ENCODE measurements around the gene KLHDC8A. TPM values are rescaled to one million over a fixed set of nuclear protein-coding genes. Genes with fewer than 3 reads are reported as not detected.

The KLHDC8A gene
- total and polyA plus RNA-seq, 2 of the 13 experiments (the other 11 are each of a cell fraction or from before 2014, with no cell fraction given): not detected

- ChIA-PET POLR2A (no interaction called here), CTCF (ENCODE audit: low intra/inter-chr PET ratio, low total read pairs) (no interaction called here)
- H3K27ac ChIP-seq (ENCODE audit: extremely low read length, insufficient read depth, low read length): no peak overlapping the region
- no peak overlapping the region for H3K4me3 ChIP-seq (replicated peaks in 1 of 3; ENCODE audit: insufficient read depth in 1 of 3, low read depth in 2 of 3, low read length in 3 of 3)
- intact Hi-C loops (cut with micrococcal nuclease; ENCODE audit: unreplicated experiment): no loop called here
- H2AFZ ChIP-seq (ENCODE audit: low read length): no peak overlapping the region
- TF ChIP-seq MLXIP (CRISPR knock-in tag; IDR thresholded peaks at IDR 0.05; ENCODE audit: borderline replicate concordance): no peak
- no peak for TF ChIP-seq CERS6 (CRISPR knock-in tag; IDR thresholded peaks at IDR 0.05)
- no peak for TF ChIP-seq CENPT (CRISPR knock-in tag; IDR thresholded peaks at IDR 0.05; ENCODE audit: low read depth)
- TF ChIP-seq SRSF1 (optimal IDR thresholded peaks at IDR 0.05; ENCODE audit: low read depth, low read length): no peak
- no peak for TF ChIP-seq ZNF772 (CRISPR knock-in tag; IDR thresholded peaks at IDR 0.05)
- TF ChIP-seq HHEX (CRISPR knock-in tag; IDR thresholded peaks at IDR 0.05): no peak
- no peak for TF ChIP-seq DDIT3 (CRISPR knock-in tag; IDR thresholded peaks at IDR 0.05)
- no peaks in the 10 kb centered on the region for H3K79me2 ChIP-seq (ENCODE audit: insufficient read depth, low read length)
- no peaks in the 10 kb centered on the region for H3K9me3 ChIP-seq (ENCODE audit: low read length)
- no peak overlapping the region for H3K4me2 ChIP-seq (ENCODE audit: low read depth, low read length)
- H3K4me1 ChIP-seq (ENCODE audit: insufficient read depth, low read length): 0 out of 2 replicates have a peak, but pooled peaks cover 8% of the 10 kb centered on the region
- no peak for ATAC-seq
- H4K20me1 ChIP-seq (ENCODE audit: insufficient read depth, low read length): no peaks in the 10 kb centered on the region
- H3K36me3 ChIP-seq (replicated peaks in 1 of 2; ENCODE audit: control insufficient read depth in 1 of 2, insufficient read depth in 2 of 2, low read length in 2 of 2): no peaks in the 10 kb centered on the region
- in situ Hi-C loops (cut with HindIII; ENCODE audit: extremely low pct_ligation_motif_present, low pct_unique_long_range_greater_than_20kb): no loop called here
- no peak overlapping the region for H3K9ac ChIP-seq (ENCODE audit: insufficient read depth, low read depth, low read length)
- no peak for DNase-seq (ENCODE audit: low spot score)
- no TSS peak for BruUV-seq (replicated peaks)
- 39% methylated on average over 3 of the region's 3 CpGs for WGBS (ENCODE audit: low lambda C conversion rate)
- H3K27me3 ChIP-seq (ENCODE audit: control insufficient read depth in 1 of 2, insufficient read depth in 2 of 2, low read length in 2 of 2): peaks cover 1 to 27% of the 10 kb centered on the region in 2 experiments; a peak in 3 of 5 replicates
- no peak for FAIRE-seq
These were observed 13.0 kb upstream of the KLHDC8A start for GRCh38 chr1:205369701-205370123.

Data from HepG2 (cell line).